SK-N-SH (cell line): Measurements from ENCODE around the gene ZNF692. TPM values are rescaled to one million over a fixed set of nuclear protein-coding genes. Genes with fewer than 3 reads are reported as not detected.

Experiments
- CTCF ChIA-PET: fragments of 300-600, 350-600 bp; formaldehyde crosslinking; extraction: SDS; loops from one replicate; lab custom pipeline; 2021; lab: Yijun Ruan, JAX
- POLR2A ChIA-PET: fragments of 350-600 bp; sonication (Branson Sonifier 250); formaldehyde crosslinking; extraction: SDS; loops from one replicate; lab custom pipeline; 2020; ENCODE audit warnings: antibody characterized with exemption, inconsistent platforms; lab: Yijun Ruan, JAX
- DNase-seq: peaks from one replicate; pipeline ENCODE4 v3.0.0; 2012
- H2AFZ ChIP-seq: fragments of 200-600 bp; sonication (generic); 2 replicates; pipeline ENCODE4 v1.8.1; 2016; ENCODE audit warnings: antibody characterized with exemption, mild to moderate bottlenecking, low read depth
- H3F3A ChIP-seq: fragments of 200-600 bp; sonication (generic); replicated peaks from 2 replicates; pipeline ENCODE3; 2016; ENCODE audit warnings: antibody characterized with exemption, mild to moderate bottlenecking; ENCODE audit not compliant: insufficient read depth
- H3K27ac ChIP-seq, 2 experiments: fragments of 200-500 bp in 1 of 2; fragments of 200-600 bp in 1 of 2; sonication (Bioruptor generic) in 1 of 2; sonication (generic), shearing (Covaris generic) in 1 of 2; 2 replicates each; pipeline versions ENCODE4 v1.5.1 to v1.6.1; 2014 to 2016; ENCODE audit warnings: low read depth in 2 of 2, inconsistent platforms in 1 of 2, low read length in 1 of 2, mild to moderate bottlenecking in 1 of 2, mixed read lengths in 1 of 2
- H3K27me3 ChIP-seq: fragments of 200-600 bp; sonication (generic), shearing (Covaris generic); 2 replicates; pipeline ENCODE4 v1.6.1; 2016; ENCODE audit warnings: mixed run types; ENCODE audit not compliant: insufficient read depth
- H3K36me3 ChIP-seq, 2 experiments: fragments of 200-500 bp in 1 of 2; fragments of 200-600 bp in 1 of 2; sonication (Bioruptor generic) in 1 of 2; sonication (generic) in 1 of 2; replicated peaks in 1 of 2; 2 replicates each; pipeline versions ENCODE3 to v1.5.1; 2014 to 2016; ENCODE audit warnings: low read length in 1 of 2, mild to moderate bottlenecking in 1 of 2; ENCODE audit not compliant: insufficient read depth in 2 of 2, control insufficient read depth in 1 of 2
- H3K4me1 ChIP-seq, 2 experiments: fragments of 200-500 bp in 1 of 2; fragments of 200-600 bp in 1 of 2; sonication (Bioruptor generic) in 1 of 2; sonication (generic), shearing (Covaris generic) in 1 of 2; 2 replicates each; pipeline versions ENCODE4 v1.5.1 to v1.6.1; 2014 to 2016; ENCODE audit warnings: low read depth in 1 of 2, low read length in 1 of 2, mixed run types in 1 of 2; ENCODE audit not compliant: insufficient read depth in 2 of 2, control insufficient read depth in 1 of 2
- H3K4me2 ChIP-seq: fragments of 200-600 bp; sonication (generic), shearing (Covaris generic); 2 replicates; pipeline ENCODE4 v1.6.1; 2017; ENCODE audit warnings: mixed run types
- H3K4me3 ChIP-seq, 2 experiments: fragments of 200-500 bp in 1 of 2; fragments of 200-600 bp in 1 of 2; sonication (Bioruptor generic) in 1 of 2; sonication (generic), shearing (Covaris generic) in 1 of 2; 2 replicates each; pipeline versions ENCODE4 v1.5.1 to v1.8.1; 2014 to 2016; ENCODE audit warnings: low read depth in 2 of 2, inconsistent platforms in 1 of 2, low read length in 1 of 2, mild to moderate bottlenecking in 1 of 2, mixed read lengths in 1 of 2, moderate library complexity in 1 of 2
- H3K79me2 ChIP-seq: fragments of 200-600 bp; sonication (generic); 2 replicates; pipeline ENCODE4 v1.8.1; 2017; ENCODE audit warnings: mild to moderate bottlenecking; ENCODE audit not compliant: insufficient read depth
- H3K9ac ChIP-seq: fragments of 200-600 bp; sonication (generic); 2 replicates; pipeline ENCODE4 v1.6.1; 2017; ENCODE audit warnings: mixed run types
- H3K9me2 ChIP-seq: fragments of 200-600 bp; sonication (generic); 2 replicates; pipeline ENCODE4 v1.6.1; 2017; ENCODE audit warnings: mixed run types
- H3K9me3 ChIP-seq: fragments of 200-600 bp; sonication (generic); 2 replicates; pipeline ENCODE4 v1.6.1; 2017; ENCODE audit warnings: mixed run types, mild to moderate bottlenecking, moderate library complexity
- H4K20me1 ChIP-seq: fragments of 200-600 bp; sonication (generic); 2 replicates; pipeline ENCODE4 v1.6.1; 2017; ENCODE audit warnings: mild to moderate bottlenecking, mixed run types; ENCODE audit not compliant: insufficient read depth
- EZH2phosphoT487 ChIP-seq: fragments of 200-600 bp; sonication (generic); IDR thresholded peaks from 2 replicates; pipeline ENCODE4 v1.6.1; 2017; ENCODE audit warnings: low read depth, mixed run types, mild to moderate bottlenecking, antibody characterized with exemption, moderate library complexity, borderline replicate concordance
- FOXJ3 ChIP-seq: sonication (generic); formaldehyde crosslinking; IDR thresholded peaks from 2 replicates; pipeline ENCODE4 v1.5.1; 2020; ENCODE audit warnings: mild to moderate bottlenecking, missing genetic modification reagents
- GABPA ChIP-seq: IDR thresholded peaks from 2 replicates; pipeline ENCODE4 v1.4.0; 2012; ENCODE audit warnings: low read depth, mild to moderate bottlenecking
- REST ChIP-seq: IDR thresholded peaks from 2 replicates; pipeline ENCODE4 v1.6.1; 2012; ENCODE audit warnings: mild to moderate bottlenecking, low read depth, low read length, moderate library complexity
- RFX5 ChIP-seq: IDR thresholded peaks from 2 replicates; pipeline ENCODE4 v1.6.1; 2012; ENCODE audit warnings: mild to moderate bottlenecking, improper control_type of control experiment, low read length
- SIN3A ChIP-seq: IDR thresholded peaks from 2 replicates; pipeline ENCODE4 v1.6.1; 2012; ENCODE audit warnings: low read depth, mild to moderate bottlenecking, low read length, moderate library complexity, borderline replicate concordance
- USF1 ChIP-seq: IDR thresholded peaks from 2 replicates; pipeline ENCODE4 v1.4.0; 2012; ENCODE audit warnings: low read depth, borderline replicate concordance
- USF2 ChIP-seq: fragments of 150-350 bp; IDR thresholded peaks from 2 replicates; pipeline ENCODE4 v1.6.1; 2017; ENCODE audit warnings: antibody characterized with exemption, low read length, low read depth, borderline replicate concordance
- YY1 ChIP-seq: IDR thresholded peaks from 2 replicates; pipeline ENCODE4 v1.4.0; 2012; ENCODE audit warnings: low read depth, mild to moderate bottlenecking
- WGBS: methylation state at CpG from one replicate; pipeline ENCODE4 v1.1.6; 2017; ENCODE audit warnings: low lambda C conversion rate; 5-methylcytosine and 5-hydroxymethylcytosine counted together
- polyA plus RNA-seq, 3 experiments: library from polyadenylated mRNA; depleted of rRNA; stranded (reverse); fragments of >200 nt; gene quantifications; 2 replicates each; pipeline ENCODE4 v1.2.3, GENCODE V29; 2012

Gene ZNF692
- polyA plus RNA-seq, 1 of the 3 experiments (the other 2 are of a cell fraction), result 47.0 TPM

GRCh38 chr1:248886237-248886895 lies 27.5 kb upstream of the ZNF692 start (continued):
- no peak for TF ChIP-seq REST
- TF ChIP-seq GABPA, result no peak
- TF ChIP-seq YY1, result no peak
- no peak for TF ChIP-seq USF2
- no peak for TF ChIP-seq EZH2phosphoT487
- TF ChIP-seq USF1, result no peak
- no peak for TF ChIP-seq SIN3A
- no peak for TF ChIP-seq FOXJ3 (CRISPR knock-in tag)

DNA sequence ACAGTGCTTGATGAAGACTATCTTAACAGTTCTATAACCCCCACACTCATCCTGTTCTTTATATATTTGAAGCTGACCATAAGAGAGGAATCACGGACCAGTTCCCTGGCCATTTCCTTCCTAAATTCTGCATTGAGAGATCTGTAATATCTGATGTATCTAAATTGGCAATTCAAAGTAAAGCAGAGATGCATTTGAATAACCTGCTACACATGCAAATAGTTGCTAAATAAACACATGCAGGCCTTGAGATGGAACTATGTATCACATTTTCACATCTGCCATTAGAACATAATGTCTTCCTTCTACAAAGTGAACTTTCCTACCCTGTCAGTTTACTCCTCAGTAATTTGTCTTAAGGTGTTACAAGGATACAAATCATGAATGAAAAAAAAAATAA lies 26.8 kb upstream of the ZNF692 start:
- Histone ChIP-seq H3K9me2 (no peaks in the 10 kb centered on the region), H4K20me1 (no peaks in the 10 kb centered on the region), H3K9ac (no peak overlapping the region), H3K36me3 (no peaks in the 10 kb centered on the region), H3K79me2 (no peaks in the 10 kb centered on the region), H3K27me3 (no peaks in the 10 kb centered on the region), H3K27ac (no peak overlapping the region)
- no peak for DNase-seq
- TF ChIP-seq FOXJ3 (CRISPR knock-in tag), result no peak
- no peak for TF ChIP-seq RFX5
- TF ChIP-seq, all 33 proteins: peak for 0
- no peak overlapping the region for H3K4me3 ChIP-seq
- ChIA-PET CTCF (interaction anchor here (1.2 kb wide), 1 partner anchor 27 kb away, joined by 4 read pairs; the partner anchor contains the start of gene ZNF692), POLR2A (no interaction called here)
- WGBS, result 72% methylated on average over 1 of the region's 1 CpG
- H3K4me1 ChIP-seq, result peaks cover 0 to 2% of the 10 kb centered on the region in 2 experiments; a peak in 2 of 4 replicates
- no peaks in the 10 kb centered on the region for H3K9me3 ChIP-seq
- H3F3A ChIP-seq, result no peaks in the 10 kb centered on the region
- H2AFZ ChIP-seq, result no peak overlapping the region
- H3K4me2 ChIP-seq, result no peak overlapping the region
